ENCODE data around the gene WSCD1.

Gene WSCD1

GRCh38 chr17:6086603-6087400, 16.6 kb downstream of the WSCD1 start:
- DNase-seq, result no peak

GRCh38 chr17:6088141-6088540, 18.0 kb downstream of the WSCD1 start:
- no peak for DNase-seq

GRCh38 chr17:6090253-6090652, 20.1 kb downstream of the WSCD1 start:
- DNase-seq, result no peak

GRCh38 chr17:6092182-6092902, 22.2 kb downstream of the WSCD1 start:
- no peak for DNase-seq

- no peak for DNase-seq
Observed at GRCh38 chr17:6092903-6093468, 22.8 kb downstream of the WSCD1 start.

- no peak for DNase-seq
Observed at GRCh38 chr17:6094453-6094852, 24.3 kb downstream of the WSCD1 start.

GRCh38 chr17:6094926-6095325, 24.7 kb downstream of the WSCD1 start:
- DNase-seq, result no peak

- DNase-seq, result no peak
Observed at GRCh38 chr17:6095501-6095900, 25.3 kb downstream of the WSCD1 start.

GRCh38 chr17:6096201-6097004, 26.2 kb downstream of the WSCD1 start:
- DNase-seq, result no peak

- no peak for DNase-seq
Observed at GRCh38 chr17:6097005-6097279, 26.8 kb downstream of the WSCD1 start.

GRCh38 chr17:6098050-6098822, 28.1 kb downstream of the WSCD1 start:
- DNase-seq, result no peak

- DNase-seq, result no peak
Observed at GRCh38 chr17:6098823-6099180, 28.6 kb downstream of the WSCD1 start.

GRCh38 chr17:6099492-6099891, 29.3 kb downstream of the WSCD1 start:
- DNase-seq, result no peak

- DNase-seq, result no peak
Observed at GRCh38 chr17:6100146-6100545, 30.0 kb downstream of the WSCD1 start.

- no peak for DNase-seq
Observed at GRCh38 chr17:6100891-6101500, 30.8 kb downstream of the WSCD1 start.

GRCh38 chr17:6101706-6102105, 31.5 kb downstream of the WSCD1 start:
- DNase-seq, result no peak

- no peak for DNase-seq
Observed at GRCh38 chr17:6102615-6103014, 32.4 kb downstream of the WSCD1 start.

- peak; percentile 70 for DNase-seq
Observed at GRCh38 chr17:6104956-6105648, 34.9 kb downstream of the WSCD1 start.

GRCh38 chr17:6105649-6106007, 35.4 kb downstream of the WSCD1 start:
- DNase-seq, result peak; percentile 54

- DNase-seq, result no peak
Observed at GRCh38 chr17:6106212-6106611, 36.0 kb downstream of the WSCD1 start.

GRCh38 chr17:6107791-6108190, 37.6 kb downstream of the WSCD1 start:
- DNase-seq, result peak; percentile 32

GRCh38 chr17:6108382-6108781, 38.2 kb downstream of the WSCD1 start:
- peak; percentile 27 for DNase-seq

Data from islet precursor cell (in vitro differentiated cells).